Keratinocyte (primary cell): ENCODE measurements around the gene PCGF3. TPM values are rescaled to one million over a fixed set of nuclear protein-coding genes. Genes with fewer than 3 reads are reported as not detected.

Experiments used
- DNase-seq: peaks from one replicate; pipeline ENCODE4 v3.0.0-alpha.2; 2011; ENCODE audit warnings: low read depth, missing footprints, low spot score
- FAIRE-seq: peaks from 2 replicates; lab custom pipeline; 2011; peaks lifted over from hg19 to GRCh38; lab: Jason Lieb, UNC
- H2AFZ ChIP-seq: 2 replicates; pipeline ENCODE4 v1.6.0; 2012; ENCODE audit warnings: low read length, control low read depth, inconsistent platforms; ENCODE audit not compliant: control insufficient read depth
- H3K27ac ChIP-seq: 2 replicates; pipeline ENCODE4 v1.5.1; 2011; ENCODE audit warnings: low read length; ENCODE audit not compliant: control insufficient read depth, insufficient read depth
- H3K27me3 ChIP-seq: 3 replicates; pipeline ENCODE4 v1.6.0; 2011; ENCODE audit warnings: low read length; ENCODE audit not compliant: control insufficient read depth, insufficient read depth; ENCODE audit errors: extremely low read depth
- H3K36me3 ChIP-seq, 2 experiments: 2 replicates in 1 of 2; 3 replicates in 1 of 2; pipeline ENCODE4 v1.5.1; 2011; ENCODE audit warnings: low read length in 2 of 2, mild to moderate bottlenecking in 1 of 2; ENCODE audit not compliant: control insufficient read depth in 2 of 2, insufficient read depth in 2 of 2; ENCODE audit errors: extremely low read depth in 1 of 2
- H3K4me1 ChIP-seq: 3 replicates; pipeline ENCODE4 v1.5.1; 2011; ENCODE audit warnings: low read length; ENCODE audit not compliant: control insufficient read depth, insufficient read depth; ENCODE audit errors: extremely low read depth
- H3K4me2 ChIP-seq: 3 replicates; pipeline ENCODE4 v1.6.0; 2011; ENCODE audit warnings: low read depth, low read length; ENCODE audit not compliant: control insufficient read depth, insufficient read depth; ENCODE audit errors: extremely low read depth
- H3K4me3 ChIP-seq, 3 experiments: fragments of 200-600 bp in 1 of 3; sonication (generic) in 1 of 3; 2 replicates in 2 of 3; 3 replicates in 1 of 3; pipeline ENCODE4 v1.5.1; 2011 to 2016; ENCODE audit warnings: low read length in 3 of 3, mild to moderate bottlenecking in 3 of 3, control low read depth in 2 of 3, inconsistent platforms in 1 of 3, low read depth in 1 of 3, mixed read lengths in 1 of 3, mixed run types in 1 of 3, moderate library complexity in 1 of 3; ENCODE audit not compliant: control insufficient read depth in 2 of 3, insufficient read depth in 2 of 3; ENCODE audit errors: extremely low read depth in 1 of 3
- H3K79me2 ChIP-seq: 2 replicates; pipeline ENCODE4 v1.6.0; 2012; ENCODE audit warnings: low read length; ENCODE audit not compliant: control insufficient read depth, insufficient read depth
- H3K9ac ChIP-seq: 3 replicates; pipeline ENCODE4 v1.6.0; 2011; ENCODE audit warnings: low read length; ENCODE audit not compliant: control insufficient read depth, insufficient read depth; ENCODE audit errors: extremely low read depth
- H3K9me1 ChIP-seq: 3 replicates; pipeline ENCODE4 v1.6.0; 2011; ENCODE audit warnings: low read length; ENCODE audit not compliant: control insufficient read depth, insufficient read depth; ENCODE audit errors: extremely low read depth
- H3K9me3 ChIP-seq: 2 replicates; pipeline ENCODE4 v1.5.1; 2012; ENCODE audit warnings: low read depth, low read length; ENCODE audit not compliant: control insufficient read depth
- H4K20me1 ChIP-seq: 3 replicates; pipeline ENCODE4 v1.6.0; 2011; ENCODE audit warnings: low read length; ENCODE audit not compliant: control insufficient read depth, insufficient read depth; ENCODE audit errors: extremely low read depth
- CTCF ChIP-seq, 3 experiments: IDR thresholded peaks in 1 of 3; conservative IDR thresholded peaks in 1 of 3; optimal IDR thresholded peaks in 1 of 3; 2 replicates in 2 of 3; 3 replicates in 1 of 3; pipeline versions ENCODE3 to v1.5.1; 2011; ENCODE audit warnings: low read length in 3 of 3, mild to moderate bottlenecking in 3 of 3, moderate library complexity in 2 of 3, control low read depth in 1 of 3, inconsistent platforms in 1 of 3; ENCODE audit not compliant: insufficient read depth in 2 of 3; ENCODE audit errors: extremely low read depth in 1 of 3
- EZH2 ChIP-seq: IDR thresholded peaks from one replicate; pipeline ENCODE4 v1.6.1; 2012; ENCODE audit warnings: inconsistent platforms, mild to moderate bottlenecking, low read length, moderate library complexity
- dilution Hi-C: fragments of 300-500 bp; cut with MboI; formaldehyde crosslinking; loops from one replicate; pipeline ENCODE4 v1.7.0; 2020; ENCODE audit warnings: low sequenced_read_pairs; ENCODE audit not compliant: extremely low pct_ligation_motif_present
- polyA plus RNA-seq, 5 experiments: library from polyadenylated mRNA; depleted of rRNA in 3 of 5; stranded (reverse) in 3 of 5; stranded (forward) in 1 of 5; unstranded in 1 of 5; fragments of >200 nt; gene quantifications; 1 replicate in 1 of 5; 2 replicates in 3 of 5; 3 replicates in 1 of 5; pipeline versions ENCODE4 v1.2.1 to v1.2.3, GENCODE V29; 2011 to 2012; ENCODE audit warnings: missing spikeins in 2 of 5, low read depth in 1 of 5, low replicate concordance in 1 of 5

The PCGF3 gene
- polyA plus RNA-seq, 1 donor (not counting 4 experiments of a cell fraction or from before 2014, with no cell fraction given): 40.1 TPM

GRCh38 chr4:675980-676870 lies 29.4 kb upstream of the PCGF3 start:
- DNase-seq: no peak
- no peak for FAIRE-seq
- no peak overlapping the region for H3K4me2 ChIP-seq
- TF ChIP-seq EZH2: no peak
- no peak overlapping the region for H3K27ac ChIP-seq
- peaks cover 21% of the 10 kb centered on the region for H3K79me2 ChIP-seq
- H3K9me1 ChIP-seq: no peaks in the 10 kb centered on the region
- H2AFZ ChIP-seq: no peak overlapping the region
- peaks cover 8 to 13% of the 10 kb centered on the region in 2 experiments for H3K36me3 ChIP-seq
- H3K27me3 ChIP-seq: no peaks in the 10 kb centered on the region
- dilution Hi-C loops: no loop called here
- no peak overlapping the region for H3K4me3 ChIP-seq
- no peak overlapping the region for H3K9ac ChIP-seq
- peaks cover 29% of the 10 kb centered on the region for H3K4me1 ChIP-seq
- H4K20me1 ChIP-seq: no peaks in the 10 kb centered on the region
- H3K9me3 ChIP-seq: no peaks in the 10 kb centered on the region

- DNase-seq (no peak), FAIRE-seq (no peak)
- dilution Hi-C loops: no loop called here
- no peaks in the 10 kb centered on the region for H3K9me3 ChIP-seq
- H3K27me3 ChIP-seq: no peaks in the 10 kb centered on the region
- no peaks in the 10 kb centered on the region for H4K20me1 ChIP-seq
- H3K4me1 ChIP-seq: peaks cover 29% of the 10 kb centered on the region
- no peak overlapping the region for H3K9ac ChIP-seq
- peaks cover 21% of the 10 kb centered on the region for H3K79me2 ChIP-seq
- no peak overlapping the region for H3K4me2 ChIP-seq
- TF ChIP-seq CTCF (optimal IDR thresholded peaks at IDR 0.05 in 1 of 3, IDR thresholded peaks at IDR 0.05 in 1 of 3, conservative IDR thresholded peaks at IDR 0.05 in 1 of 3; ENCODE audit: extremely low read depth in 1 of 3, insufficient read depth in 2 of 3, low read length in 3 of 3) (no peak), EZH2 (no peak)
- H2AFZ ChIP-seq: no peak overlapping the region
- no peak overlapping the region for H3K4me3 ChIP-seq
- no peak overlapping the region for H3K27ac ChIP-seq
- no peaks in the 10 kb centered on the region for H3K9me1 ChIP-seq
- peaks cover 3 to 7% of the 10 kb centered on the region in 2 experiments for H3K36me3 ChIP-seq
Observed at GRCh38 chr4:676871-677235, 28.8 kb upstream of the PCGF3 start.
